WTC11 (cell line): ENCODE results near the gene ALOX15B. TPM values are rescaled to one million over a fixed set of nuclear protein-coding genes. Genes with fewer than 3 reads are reported as not detected.

Source experiments
- ATAC-seq: fragments of 200-7000 bp; cut with Tn5 transposase; 2 replicates; pipeline ENCODE4 v1.10.0; 2021; ENCODE audit warnings: mild to moderate bottlenecking, moderate library complexity
- CTCF ChIA-PET: fragments of 300-600 bp; sonication (Branson Sonifier 250); formaldehyde crosslinking; loops from one replicate; lab custom pipeline; 2021; ENCODE audit warnings: antibody characterized with exemption; lab: Charles Lee
- POLR2A ChIA-PET: fragments of 350-600 bp; sonication (Branson Sonifier 250); formaldehyde crosslinking; loops from one replicate; lab custom pipeline; 2021; ENCODE audit warnings: antibody characterized with exemption; lab: Charles Lee
- DNase-seq: peaks from one replicate; pipeline ENCODE4 v3.0.0; 2021; ENCODE audit warnings: low spot score
- H3K27ac Mint-ChIP-seq: 2 replicates; pipeline ENCODE4 v1.8.0; 2021; ENCODE audit warnings: mixed read lengths
- H3K27me3 Mint-ChIP-seq: 2 replicates; pipeline ENCODE4 v1.8.0; 2021; ENCODE audit warnings: low read depth, mild to moderate bottlenecking, moderate library complexity, mixed read lengths
- H3K36me3 Mint-ChIP-seq: 2 replicates; pipeline ENCODE4 v1.8.0; 2021; ENCODE audit warnings: mixed read lengths
- H3K4me1 Mint-ChIP-seq: 2 replicates; pipeline ENCODE4 v1.8.0; 2022; ENCODE audit warnings: mixed read lengths
- H3K4me3 Mint-ChIP-seq: 2 replicates; pipeline ENCODE4 v1.8.0; 2021; ENCODE audit warnings: mild to moderate bottlenecking, moderate library complexity, mixed read lengths
- H3K9me3 Mint-ChIP-seq: 2 replicates; pipeline ENCODE4 v1.8.0; 2021; ENCODE audit warnings: mixed read lengths
- ATF1 ChIP-seq: sonication (generic); formaldehyde crosslinking; IDR thresholded peaks from 2 replicates; pipeline ENCODE4 v1.8.1; 2023; ENCODE audit warnings: mild to moderate bottlenecking, moderate library complexity, missing genetic modification reagents
- KAT7 ChIP-seq: sonication (generic); formaldehyde crosslinking; IDR thresholded peaks from 2 replicates; pipeline ENCODE4 v1.8.1; 2023; ENCODE audit warnings: missing genetic modification reagents, mild to moderate bottlenecking, borderline replicate concordance
- PRRX2 ChIP-seq: fragments of 250-450 bp; sonication (Bioruptor Pico); IDR thresholded peaks from 2 replicates; pipeline ENCODE4 v1.8.0; 2021; ENCODE audit warnings: mild to moderate bottlenecking
- SP1 ChIP-seq: sonication (generic); formaldehyde crosslinking; conservative IDR thresholded peaks from 2 replicates; pipeline ENCODE4 v1.8.1; 2022; ENCODE audit warnings: missing genetic modification reagents
- ZNF138 ChIP-seq: sonication (generic); formaldehyde crosslinking; conservative IDR thresholded peaks from 2 replicates; pipeline ENCODE4 v1.8.1; 2022; ENCODE audit warnings: mild to moderate bottlenecking, moderate library complexity, missing genetic modification reagents
- ZNF263 ChIP-seq: sonication (generic); formaldehyde crosslinking; IDR thresholded peaks from 2 replicates; pipeline ENCODE4 v1.8.1; 2022; ENCODE audit warnings: low read depth, mild to moderate bottlenecking, moderate library complexity, missing genetic modification reagents
- ZNF317 ChIP-seq: sonication (generic); formaldehyde crosslinking; IDR thresholded peaks from 2 replicates; pipeline ENCODE4 v1.8.1; 2023; ENCODE audit warnings: low read depth, mild to moderate bottlenecking, moderate library complexity, missing genetic modification reagents, borderline replicate concordance
- total RNA-seq: library from RNA; stranded (reverse); gene quantifications from 3 replicates; pipeline ENCODE4 v1.2.3, GENCODE V29; 2021
- TF ChIP-seq, protein P1 (sequence below): sonication (generic); formaldehyde crosslinking; IDR thresholded peaks from 2 replicates; pipeline ENCODE4 v1.8.0; 2022; ENCODE audit warnings: mild to moderate bottlenecking, missing genetic modification reagents
- TF ChIP-seq, protein P2 (sequence below): fragments of 250-450 bp; sonication (Bioruptor Pico); IDR thresholded peaks from 2 replicates; pipeline ENCODE4 v1.9.0; 2021; ENCODE audit warnings: moderate library complexity, mild to moderate bottlenecking, inconsistent platforms, borderline replicate concordance
- TF ChIP-seq, protein P3 (sequence below): fragments of 200-600 bp; IDR thresholded peaks from 2 replicates; pipeline ENCODE4 v1.8.0; 2022; ENCODE audit warnings: antibody characterized with exemption

ALOX15B gene
- total RNA-seq, 1 experiment from 2014 or later, result 0.22 TPM

DNA sequence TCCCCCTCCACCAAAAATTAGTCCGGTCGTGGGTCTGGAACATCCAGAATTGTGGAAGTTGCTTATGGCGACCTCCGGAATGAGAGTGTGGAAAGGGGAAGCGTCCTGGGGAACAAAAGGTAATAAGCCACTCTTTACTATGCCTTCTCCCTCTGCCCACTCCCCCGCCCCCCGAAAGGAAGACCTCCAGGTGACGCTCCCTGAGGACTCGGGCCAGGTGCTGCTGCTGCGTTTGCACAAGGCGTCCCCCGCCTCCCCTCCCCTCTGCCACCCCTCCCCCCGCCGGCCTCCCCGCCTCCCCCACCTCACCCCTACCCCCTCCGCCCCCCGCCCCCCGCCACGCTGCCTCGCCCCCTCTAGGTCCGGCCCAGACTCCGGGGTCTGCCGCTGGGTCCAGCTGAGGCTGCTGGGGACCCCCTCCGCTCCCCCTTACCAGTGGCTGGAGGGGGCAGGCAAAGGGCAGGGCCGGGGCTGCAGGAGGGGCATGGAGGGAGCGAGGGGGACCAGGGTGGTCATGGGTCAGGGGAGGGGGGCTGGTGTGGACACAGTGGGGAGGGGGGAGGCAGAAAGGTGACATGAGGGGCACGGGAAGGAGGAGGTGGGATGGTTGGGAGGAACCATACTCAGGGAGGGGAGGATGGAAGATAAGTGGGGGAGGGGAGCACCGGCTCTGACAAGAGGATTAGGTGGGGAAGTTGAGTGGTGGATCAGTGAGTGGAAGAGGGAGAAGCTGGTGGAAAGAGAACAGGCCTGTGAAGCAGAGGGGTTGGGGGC lies 25.1 kb downstream of the ALOX15B start:
- Mint-ChIP-seq H3K4me1 (peaks cover 55% of the 10 kb centered on the region), H3K36me3 (no peaks in the 10 kb centered on the region), H3K27me3 (peaks cover 40% of the 10 kb centered on the region), H3K27ac (no peak overlapping the region), H3K4me3 (peak overlapping the region; percentile 73), H3K9me3 (no peaks in the 10 kb centered on the region)
- DNase-seq, result peak; percentile 39
- peak; percentile 7; the same call in 1 of the 2 replicates for ATAC-seq
- TF ChIP-seq ZNF263 (CRISPR knock-in tag), result peak; percentile 55; the same call in 1 of the 2 replicates
- no peak for TF ChIP-seq ATF1 (CRISPR knock-in tag)
- POLR2A ChIA-PET, result interaction anchor here (0.5 kb wide), 1 partner anchor 298 kb away, joined by 3 read pairs; no protein-coding TSS in a partner anchor
- CTCF ChIA-PET, result interaction anchor here (2.1 to 11.8 kb wide), 4 partner anchors 11 to 74 kb away, joined by 5 to 380 read pairs (median 36); partner anchors contain the start of gene ALOXE3

DNA sequence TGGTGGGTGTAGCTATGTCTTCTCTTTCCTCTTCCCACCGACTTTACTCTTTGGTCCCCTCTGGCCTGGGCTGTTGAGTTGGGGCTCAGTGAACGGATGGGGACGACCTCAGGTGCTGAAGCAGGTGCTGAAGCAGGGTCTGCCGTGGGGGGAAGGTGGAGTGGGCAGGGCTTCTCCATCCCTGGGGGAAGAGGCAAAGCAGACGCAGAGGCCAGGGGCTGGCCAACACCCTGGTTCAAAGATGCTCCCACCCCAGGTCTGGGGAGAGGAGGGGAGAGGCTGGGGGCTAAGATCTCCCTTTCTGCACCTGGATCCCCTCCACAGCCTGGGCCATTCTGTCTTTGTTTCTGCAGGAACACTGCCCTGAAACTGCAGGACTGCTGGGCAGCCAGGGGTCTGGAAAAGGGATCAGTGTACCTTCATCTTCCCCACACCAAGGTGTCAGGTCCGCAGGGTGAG lies 25.7 kb downstream of the ALOX15B start:
- Mint-ChIP-seq H3K4me1 (peaks cover 55% of the 10 kb centered on the region), H3K27ac (no peak overlapping the region), H3K4me3 (peak overlapping the region; percentile 56)
- ATAC-seq, result peak; percentile 14; the same call in 1 of the 2 replicates
- ChIA-PET CTCF (interaction anchor here (2.1 to 11.8 kb wide), 4 partner anchors 10 to 75 kb away, joined by 5 to 380 read pairs (median 36); partner anchors contain the start of gene ALOXE3), POLR2A (interaction anchor here (0.5 kb wide), 1 partner anchor 297 kb away, joined by 3 read pairs; no protein-coding TSS in a partner anchor)
- TF ChIP-seq ZNF138 (CRISPR knock-in tag) (no peak), KAT7 (CRISPR knock-in tag) (no peak)
- TF ChIP-seq, protein P1, sequence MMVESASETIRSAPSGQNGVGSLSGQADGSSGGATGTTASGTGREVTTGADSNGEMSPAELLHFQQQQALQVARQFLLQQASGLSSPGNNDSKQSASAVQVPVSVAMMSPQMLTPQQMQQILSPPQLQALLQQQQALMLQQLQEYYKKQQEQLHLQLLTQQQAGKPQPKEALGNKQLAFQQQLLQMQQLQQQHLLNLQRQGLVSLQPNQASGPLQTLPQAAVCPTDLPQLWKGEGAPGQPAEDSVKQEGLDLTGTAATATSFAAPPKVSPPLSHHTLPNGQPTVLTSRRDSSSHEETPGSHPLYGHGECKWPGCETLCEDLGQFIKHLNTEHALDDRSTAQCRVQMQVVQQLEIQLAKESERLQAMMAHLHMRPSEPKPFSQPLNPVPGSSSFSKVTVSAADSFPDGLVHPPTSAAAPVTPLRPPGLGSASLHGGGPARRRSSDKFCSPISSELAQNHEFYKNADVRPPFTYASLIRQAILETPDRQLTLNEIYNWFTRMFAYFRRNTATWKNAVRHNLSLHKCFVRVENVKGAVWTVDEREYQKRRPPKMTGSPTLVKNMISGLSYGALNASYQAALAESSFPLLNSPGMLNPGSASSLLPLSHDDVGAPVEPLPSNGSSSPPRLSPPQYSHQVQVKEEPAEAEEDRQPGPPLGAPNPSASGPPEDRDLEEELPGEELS (CRISPR knock-in tag), result no peak
- TF ChIP-seq, all 79 proteins: peak for 0
- Mint-ChIP-seq H3K27me3 (peaks cover 46% of the 10 kb centered on the region), H3K9me3 (no peaks in the 10 kb centered on the region), H3K36me3 (no peaks in the 10 kb centered on the region)
- DNase-seq, result no peak

DNA sequence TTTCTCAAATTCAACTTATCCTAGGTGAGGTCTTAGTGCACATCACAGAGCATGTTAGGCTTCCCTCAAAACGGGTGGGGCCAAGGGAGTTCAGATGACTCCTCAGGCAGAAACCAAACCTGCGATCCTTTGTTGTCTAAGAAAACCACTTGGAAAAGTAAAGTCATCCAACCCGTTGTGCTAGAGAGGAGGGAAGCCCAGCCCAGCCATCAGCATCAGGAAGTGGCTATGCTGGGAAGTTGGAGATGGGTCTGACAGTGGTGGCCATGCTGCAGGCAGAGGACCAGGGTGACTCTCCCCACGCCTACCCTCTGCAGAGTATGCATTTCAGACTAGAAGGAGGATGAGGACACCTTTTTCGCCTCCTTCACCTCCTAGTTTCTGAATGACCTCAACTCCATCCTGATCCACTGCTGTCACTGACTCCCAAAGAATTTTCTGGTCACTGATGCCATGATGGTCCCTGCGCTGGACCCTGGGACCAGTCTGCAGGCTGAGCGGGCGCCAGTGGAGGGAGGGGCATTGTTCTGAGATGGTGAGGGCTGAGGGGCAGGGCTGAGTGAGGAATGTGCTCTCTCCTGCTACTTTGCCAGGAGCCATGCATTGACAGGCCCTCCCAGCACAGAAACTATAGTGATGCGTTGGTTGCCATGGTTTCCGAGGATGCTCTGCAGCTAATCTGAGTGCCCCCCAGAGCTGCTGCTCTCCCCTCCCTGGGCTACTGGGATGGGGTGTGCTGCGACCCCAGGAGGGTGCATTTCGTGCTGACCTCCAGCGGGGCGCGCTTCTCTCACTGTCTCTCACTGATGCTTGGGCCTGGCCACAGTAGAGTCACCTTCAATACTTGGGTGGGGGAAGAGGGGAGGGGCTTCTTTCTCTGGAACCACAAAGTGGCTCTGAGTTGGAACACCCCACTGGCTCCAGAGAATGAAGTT lies 28.2 kb downstream of the ALOX15B start:
- CTCF ChIA-PET, result interaction anchor here (0.5 to 1.1 kb wide), 2 partner anchors 43 to 69 kb away, joined by 3 to 4 read pairs; no protein-coding TSS in a partner anchor

More for the DNA sequence above, 28.2 kb downstream of the ALOX15B start:
- Mint-ChIP-seq H3K4me1 (peaks cover 37% of the 10 kb centered on the region), H3K9me3 (no peaks in the 10 kb centered on the region), H3K27me3 (peaks cover 63% of the 10 kb centered on the region), H3K36me3 (no peaks in the 10 kb centered on the region), H3K4me3 (no peak overlapping the region), H3K27ac (peak overlapping the region; percentile 11; the same call in 1 of the 2 replicates)
- POLR2A ChIA-PET, result no interaction called here
- ATAC-seq, result peak; percentile 13
- DNase-seq, result peak; percentile 35
- no peak for TF ChIP-seq ZNF138 (CRISPR knock-in tag)
- TF ChIP-seq PRRX2 (CRISPR knock-in tag), result no peak
- no peak for TF ChIP-seq SP1 (CRISPR knock-in tag)
- TF ChIP-seq, protein P2, sequence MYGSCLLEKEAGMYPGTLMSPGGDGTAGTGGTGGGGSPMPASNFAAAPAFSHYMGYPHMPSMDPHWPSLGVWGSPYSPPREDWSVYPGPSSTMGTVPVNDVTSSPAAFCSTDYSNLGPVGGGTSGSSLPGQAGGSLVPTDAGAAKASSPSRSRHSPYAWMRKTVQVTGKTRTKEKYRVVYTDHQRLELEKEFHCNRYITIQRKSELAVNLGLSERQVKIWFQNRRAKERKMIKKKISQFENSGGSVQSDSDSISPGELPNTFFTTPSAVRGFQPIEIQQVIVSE (CRISPR knock-in tag), result no peak
- TF ChIP-seq, protein P3, sequence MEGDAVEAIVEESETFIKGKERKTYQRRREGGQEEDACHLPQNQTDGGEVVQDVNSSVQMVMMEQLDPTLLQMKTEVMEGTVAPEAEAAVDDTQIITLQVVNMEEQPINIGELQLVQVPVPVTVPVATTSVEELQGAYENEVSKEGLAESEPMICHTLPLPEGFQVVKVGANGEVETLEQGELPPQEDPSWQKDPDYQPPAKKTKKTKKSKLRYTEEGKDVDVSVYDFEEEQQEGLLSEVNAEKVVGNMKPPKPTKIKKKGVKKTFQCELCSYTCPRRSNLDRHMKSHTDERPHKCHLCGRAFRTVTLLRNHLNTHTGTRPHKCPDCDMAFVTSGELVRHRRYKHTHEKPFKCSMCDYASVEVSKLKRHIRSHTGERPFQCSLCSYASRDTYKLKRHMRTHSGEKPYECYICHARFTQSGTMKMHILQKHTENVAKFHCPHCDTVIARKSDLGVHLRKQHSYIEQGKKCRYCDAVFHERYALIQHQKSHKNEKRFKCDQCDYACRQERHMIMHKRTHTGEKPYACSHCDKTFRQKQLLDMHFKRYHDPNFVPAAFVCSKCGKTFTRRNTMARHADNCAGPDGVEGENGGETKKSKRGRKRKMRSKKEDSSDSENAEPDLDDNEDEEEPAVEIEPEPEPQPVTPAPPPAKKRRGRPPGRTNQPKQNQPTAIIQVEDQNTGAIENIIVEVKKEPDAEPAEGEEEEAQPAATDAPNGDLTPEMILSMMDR, result no peak
- TF ChIP-seq ZNF317, result no peak
